GM12878 (cell line): ENCODE results near the gene ARCN1. TPM values are rescaled to one million over a fixed set of nuclear protein-coding genes. Genes with fewer than 3 reads are reported as not detected.

Experiments
- ATAC-seq: fragments of 200-7000 bp; cut with Tn5 transposase; 3 replicates; pipeline ENCODE4 v1.9.1; 2020; ENCODE audit warnings: mild to moderate bottlenecking, moderate library complexity
- BruUV-seq: library from RNA; stranded (reverse); fragments of 400-500 nt; replicated peaks from 2 replicates; lab custom pipeline; 2021; lab: Mats Ljungman, UMichigan
- CTCF ChIA-PET: fragments of 300-600 bp; sonication (Branson Sonifier 250); formaldehyde crosslinking; extraction: SDS; loops from one replicate; lab custom pipeline; 2021; ENCODE audit warnings: inconsistent platforms; lab: Yijun Ruan, JAX
- POLR2A ChIA-PET: fragments of 350-600 bp; formaldehyde crosslinking; extraction: SDS; loops from one replicate; lab custom pipeline; 2021; ENCODE audit warnings: inconsistent platforms; lab: Charles Lee
- RAD21 ChIA-PET: fragments of 300-600 bp; sonication (Branson Sonifier 250); formaldehyde crosslinking; loops from one replicate; lab custom pipeline; 2023; ENCODE audit warnings: antibody characterized with exemption; ENCODE audit not compliant: unreplicated experiment; lab: Charles Lee
- SMC1A ChIA-PET: fragments of 300-600 bp; sonication (Branson Sonifier 250); formaldehyde crosslinking; loops from one replicate; lab custom pipeline; 2023; ENCODE audit not compliant: unreplicated experiment, uncharacterized antibody; lab: Charles Lee
- DNase-seq: peaks from one replicate; pipeline ENCODE4 v3.0.0-alpha.2; 2011; ENCODE audit warnings: low read depth, low spot score
- FAIRE-seq: peaks from 3 replicates; lab custom pipeline; 2011; peaks lifted over from hg19 to GRCh38; lab: Jason Lieb, UNC
- H2AFZ ChIP-seq: 2 replicates; pipeline ENCODE4 v1.6.0; 2011; ENCODE audit warnings: low read depth, low read length, control low read depth; ENCODE audit not compliant: control insufficient read depth
- H3K27ac ChIP-seq: 2 replicates; pipeline ENCODE4 v1.5.1; 2011; ENCODE audit warnings: control low read depth; ENCODE audit not compliant: control insufficient read depth, insufficient read depth
- H3K27me3 ChIP-seq, 2 experiments: replicated peaks in 1 of 2; 2 replicates each; pipeline versions ENCODE4 v1.6.0 to v1.6.1; 2011; ENCODE audit warnings: low read length in 1 of 2; ENCODE audit not compliant: control insufficient read depth in 2 of 2, insufficient read depth in 2 of 2
- H3K36me3 ChIP-seq, 2 experiments: 2 replicates each; pipeline ENCODE4 v1.5.1; 2011; ENCODE audit warnings: low read length in 1 of 2; ENCODE audit not compliant: control insufficient read depth in 2 of 2, insufficient read depth in 2 of 2
- H3K4me1 ChIP-seq: 2 replicates; pipeline ENCODE4 v1.6.1; 2011; ENCODE audit warnings: mild to moderate bottlenecking, low read length, moderate library complexity, mixed read lengths; ENCODE audit not compliant: control insufficient read depth, insufficient read depth
- H3K4me2 ChIP-seq: 2 replicates; pipeline ENCODE4 v1.6.0; 2011; ENCODE audit warnings: control low read depth; ENCODE audit not compliant: control insufficient read depth, insufficient read depth
- H3K4me3 ChIP-seq: fragments of 200-600 bp; sonication (generic); 2 replicates; pipeline ENCODE4 v1.5.1; 2016
- H3K79me2 ChIP-seq: 2 replicates; pipeline ENCODE4 v1.6.0; 2011; ENCODE audit warnings: low read length; ENCODE audit not compliant: control insufficient read depth, insufficient read depth
- H3K9ac ChIP-seq: 2 replicates; pipeline ENCODE4 v1.8.0; 2011; ENCODE audit warnings: low read length, control low read depth, mixed read lengths; ENCODE audit not compliant: control insufficient read depth, insufficient read depth
- H3K9me3 ChIP-seq: replicated peaks from 3 replicates; pipeline ENCODE4 v1.5.1; 2011; ENCODE audit warnings: mild to moderate bottlenecking, low read length; ENCODE audit not compliant: control insufficient read depth, insufficient read depth
- H4K20me1 ChIP-seq: 2 replicates; pipeline ENCODE4 v1.6.0; 2011; ENCODE audit not compliant: control insufficient read depth, insufficient read depth
- BACH1 ChIP-seq: fragments of 450-650 bp; IDR thresholded peaks from 2 replicates; pipeline ENCODE4 v1.6.1; 2017; ENCODE audit warnings: mild to moderate bottlenecking, borderline replicate concordance
- CBX3 ChIP-seq: fragments of 200-600 bp; sonication (generic); IDR thresholded peaks from 2 replicates; pipeline ENCODE4 v1.6.1; 2016; ENCODE audit warnings: low read depth, borderline replicate concordance
- EGR1 ChIP-seq, 2 experiments: IDR thresholded peaks; 1 replicate in 1 of 2; 2 replicates in 1 of 2; pipeline ENCODE4 v1.6.1; 2011 to 2012; ENCODE audit warnings: low read depth in 2 of 2, low read length in 2 of 2, borderline replicate concordance in 1 of 2, mild to moderate bottlenecking in 1 of 2, moderate library complexity in 1 of 2
- EP300 ChIP-seq, 2 experiments: fragments of 150-350 bp in 1 of 2; IDR thresholded peaks; 2 replicates each; pipeline ENCODE4 v1.6.1; 2011 to 2012; ENCODE audit warnings: low read depth in 2 of 2, low read length in 2 of 2, borderline replicate concordance in 1 of 2, improper control_type of control experiment in 1 of 2, inconsistent platforms in 1 of 2; ENCODE audit not compliant: control insufficient read depth in 1 of 2
- HCFC1 ChIP-seq: fragments of 150-350 bp; IDR thresholded peaks from 2 replicates; pipeline ENCODE4 v1.6.1; 2014; ENCODE audit warnings: low read length
- HDGF ChIP-seq: fragments of 450-650 bp; IDR thresholded peaks from 2 replicates; pipeline ENCODE4 v1.6.1; 2016; ENCODE audit warnings: antibody characterized with exemption
- JUND ChIP-seq: IDR thresholded peaks from 2 replicates; pipeline ENCODE4 v1.6.1; 2012; ENCODE audit warnings: low read depth, mild to moderate bottlenecking, low read length, improper control_type of control experiment, moderate library complexity
- LARP7 ChIP-seq: fragments of 450-650 bp; IDR thresholded peaks from 2 replicates; pipeline ENCODE4 v1.6.1; 2017; ENCODE audit warnings: mild to moderate bottlenecking
- MYC ChIP-seq: IDR thresholded peaks from 2 replicates; pipeline ENCODE4 v1.6.1; 2011; ENCODE audit warnings: mild to moderate bottlenecking, low read length, moderate library complexity, inconsistent platforms; ENCODE audit not compliant: insufficient read depth, insufficient replicate concordance, insufficient read length, severe bottlenecking
- NBN ChIP-seq: fragments of 450-650 bp; IDR thresholded peaks from 2 replicates; pipeline ENCODE4 v1.6.1; 2016
- NRF1 ChIP-seq: conservative IDR thresholded peaks from 2 replicates; pipeline ENCODE4 v1.6.1; 2011; ENCODE audit warnings: mild to moderate bottlenecking, low read depth, low read length, improper control_type of control experiment
- PML ChIP-seq: IDR thresholded peaks from 2 replicates; pipeline ENCODE4 v1.6.1; 2012; ENCODE audit warnings: low read length, inconsistent platforms
- POLR2A ChIP-seq: IDR thresholded peaks from 2 replicates; pipeline ENCODE4 v1.6.1; 2011; ENCODE audit warnings: low read depth, mild to moderate bottlenecking, low read length
- POU2F2 ChIP-seq: IDR thresholded peaks from 3 replicates; pipeline ENCODE4 v1.6.1; 2011; ENCODE audit warnings: low read depth, mild to moderate bottlenecking, low read length, borderline replicate concordance
- RCOR1 ChIP-seq: conservative IDR thresholded peaks from 2 replicates; pipeline ENCODE4 v1.6.1; 2012; ENCODE audit warnings: low read depth, low read length, improper control_type of control experiment
- RUNX3 ChIP-seq: IDR thresholded peaks from 2 replicates; pipeline ENCODE4 v1.6.1; 2012; ENCODE audit warnings: low read length, inconsistent platforms
- SIX5 ChIP-seq: IDR thresholded peaks from 2 replicates; pipeline ENCODE4 v1.6.1; 2011; ENCODE audit warnings: mild to moderate bottlenecking, low read depth, low read length, moderate library complexity; ENCODE audit not compliant: severe bottlenecking
- SUZ12 ChIP-seq: fragments of 200-600 bp; sonication (generic); IDR thresholded peaks from one replicate; pipeline ENCODE4 v1.6.1; 2018; ENCODE audit warnings: antibody characterized with exemption, mild to moderate bottlenecking; ENCODE audit not compliant: unreplicated experiment
- WRNIP1 ChIP-seq: IDR thresholded peaks from 2 replicates; pipeline ENCODE4 v1.6.1; 2011; ENCODE audit warnings: low read depth, low read length, improper control_type of control experiment, borderline replicate concordance
- YY1 ChIP-seq: IDR thresholded peaks from 2 replicates; pipeline ENCODE4 v1.6.1; 2011; ENCODE audit warnings: low read depth, mild to moderate bottlenecking, low read length
- ZBED1 ChIP-seq: IDR thresholded peaks from 2 replicates; pipeline ENCODE4 v1.6.1; 2016; ENCODE audit warnings: borderline replicate concordance
- ZNF207 ChIP-seq: fragments of 450-650 bp; IDR thresholded peaks from 2 replicates; pipeline ENCODE4 v1.6.1; 2014; ENCODE audit warnings: antibody characterized with exemption, mild to moderate bottlenecking, borderline replicate concordance
- ZNF24 ChIP-seq: fragments of 450-650 bp; IDR thresholded peaks from 2 replicates; pipeline ENCODE4 v1.6.1; 2017; ENCODE audit warnings: antibody characterized with exemption, mild to moderate bottlenecking
- WGBS: methylation state at CpG from one replicate; pipeline ENCODE4 v1.1.6; 2016; ENCODE audit warnings: low lambda C conversion rate; ENCODE audit not compliant: insufficient replicate concordance, insufficient coverage; ENCODE audit errors: missing lambda C conversion rate; 5-methylcytosine and 5-hydroxymethylcytosine counted together
- in situ Hi-C: fragments of 300-500 bp; cut with MboI; formaldehyde crosslinking; loops from 9 replicates; pipeline ENCODE4 v1.14.3; 2018; ENCODE audit warnings: mixed read lengths
- intact Hi-C: fragments of 100-400 bp; cut with micrococcal nuclease; formaldehyde crosslinking; loops from one replicate; pipeline ENCODE4 v1.14.2; 2022; ENCODE audit not compliant: unreplicated experiment
- polyA plus RNA-seq, 11 experiments: library from polyadenylated mRNA; depleted of rRNA in 4 of 11; unstranded in 6 of 11; stranded (reverse) in 5 of 11; fragments of >200 nt; fragmentation: Nextera tagmentation in 4 of 11; fragmentation: Illumina TruSeq in 1 of 11; extraction: Ambion mirVana in 4 of 11; extraction: Trizol in 1 of 11; gene quantifications; 1 replicate in 1 of 11; 2 replicates in 10 of 11; pipeline versions ENCODE4 v1.2.1 to v1.2.3, GENCODE V29; 2011 to 2016; ENCODE audit warnings: inconsistent platforms in 2 of 11, missing spikeins in 2 of 11, low read depth in 1 of 11
- total RNA-seq, 4 experiments: library from RNA; depleted of rRNA in 3 of 4; stranded (reverse); fragments of >200 nt in 3 of 4; fragmentation: Illumina TruSeq in 1 of 4; extraction: Trizol in 1 of 4; gene quantifications; 2 replicates each; pipeline versions ENCODE4 v1.2.1 to v1.2.3, GENCODE V29; 2013 to 2021
- TF ChIP-seq, protein P1 (sequence below): fragments of 150-350 bp; IDR thresholded peaks from 2 replicates; pipeline ENCODE4 v1.6.1; 2016; ENCODE audit warnings: low read depth, low read length

The ARCN1 gene
- total and polyA plus RNA-seq, 10 of the 15 experiments (the other 5 are each of a cell fraction or from before 2014, with no cell fraction given), result 33.3 to 172 (median 106) TPM

DNA sequence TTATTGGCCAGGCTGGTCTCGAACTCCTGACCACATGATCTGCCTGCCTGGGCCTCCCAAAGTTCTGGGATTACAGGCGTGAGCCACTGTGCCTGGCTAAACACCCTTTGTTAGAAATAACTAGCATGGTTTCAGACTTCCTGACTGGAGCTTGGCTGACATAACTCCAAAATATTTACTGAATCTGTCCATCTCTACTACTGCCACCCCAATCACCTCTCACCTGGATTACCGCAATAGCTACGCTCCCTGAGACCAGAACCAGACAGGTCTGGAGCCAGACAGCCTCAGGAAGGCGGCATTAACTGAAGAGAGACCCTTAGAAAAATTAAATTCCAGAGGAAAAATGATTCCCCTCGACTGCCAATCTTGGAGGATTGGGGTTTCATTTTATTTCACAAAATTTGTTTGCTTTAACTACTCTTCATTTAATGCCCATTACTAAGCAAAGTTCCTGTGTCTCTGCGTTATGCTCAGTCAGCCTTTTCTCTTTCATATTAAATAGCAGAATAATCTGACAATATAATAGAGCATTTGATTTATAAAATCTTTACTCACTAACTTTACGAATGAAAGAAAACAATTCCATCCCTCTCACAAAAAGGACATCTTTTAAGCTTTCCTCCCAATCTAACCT, 28.1 kb upstream of the ARCN1 start (continued):
- TF ChIP-seq BACH1 (no peak), EGR1 (IDR thresholded peaks at IDR 0.05; ENCODE audit: borderline replicate concordance in 1 of 2, low read depth in 2 of 2, low read length in 2 of 2) (no peak), MYC (no peak), EP300 (IDR thresholded peaks at IDR 0.05; ENCODE audit: borderline replicate concordance in 1 of 2, control insufficient read depth in 1 of 2, low read depth in 2 of 2, low read length in 2 of 2) (no peak), HCFC1 (no peak), RCOR1 (no peak)

DNA sequence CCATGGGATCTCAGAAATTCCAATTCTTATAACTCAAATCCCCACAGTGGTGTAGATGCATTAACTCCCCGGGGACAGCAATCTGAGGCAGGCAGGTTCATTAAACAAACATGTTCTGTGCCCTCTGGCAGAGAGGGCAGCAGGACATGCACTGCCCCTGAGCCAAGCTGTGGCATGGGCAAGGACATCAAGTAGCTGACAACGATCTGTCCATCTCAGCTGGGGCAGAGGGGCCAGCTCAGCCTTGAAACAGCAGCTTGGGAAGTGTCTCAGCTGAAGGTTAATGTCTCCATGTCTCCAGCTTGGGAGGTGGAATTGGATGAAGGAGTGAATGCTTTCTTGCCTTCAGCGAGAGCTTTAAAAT, 27.6 kb upstream of the ARCN1 start:
- H4K20me1 ChIP-seq, result no peaks in the 10 kb centered on the region
- H3K4me1 ChIP-seq, result no peaks in the 10 kb centered on the region
- no peaks in the 10 kb centered on the region; a peak in 1 of 4 replicates for H3K36me3 ChIP-seq
- DNase-seq (no peak), ATAC-seq (no peak), FAIRE-seq (no peak)
- 92% methylated on average over 3 of the region's 3 CpGs for WGBS
- no peak overlapping the region for H3K4me2 ChIP-seq
- H2AFZ ChIP-seq, result no peak overlapping the region
- intact Hi-C loops, result no loop called here
- ChIA-PET SMC1A (no interaction called here), RAD21 (interaction anchor here (0.5 kb wide), 1 partner anchor 28 kb away, joined by 3 read pairs; the partner anchor contains the start of gene ARCN1), POLR2A (interaction anchor here (0.6 to 1.1 kb wide), 3 partner anchors 15 to 328 kb away, joined by 3 read pairs; no protein-coding TSS in a partner anchor), CTCF (interaction anchor here (0.7 kb wide), 1 partner anchor 8 kb away, joined by 3 read pairs; no protein-coding TSS in a partner anchor)
- BruUV-seq, result no TSS peak
- H3K27me3 ChIP-seq, result no peaks in the 10 kb centered on the region
- H3K27ac ChIP-seq, result no peak overlapping the region
- no peak overlapping the region for H3K9ac ChIP-seq
- no peaks in the 10 kb centered on the region for H3K79me2 ChIP-seq
- H3K4me3 ChIP-seq, result no peak overlapping the region
- H3K9me3 ChIP-seq, result no peaks in the 10 kb centered on the region
- in situ Hi-C loops, result no loop called here
- TF ChIP-seq, protein P1, sequence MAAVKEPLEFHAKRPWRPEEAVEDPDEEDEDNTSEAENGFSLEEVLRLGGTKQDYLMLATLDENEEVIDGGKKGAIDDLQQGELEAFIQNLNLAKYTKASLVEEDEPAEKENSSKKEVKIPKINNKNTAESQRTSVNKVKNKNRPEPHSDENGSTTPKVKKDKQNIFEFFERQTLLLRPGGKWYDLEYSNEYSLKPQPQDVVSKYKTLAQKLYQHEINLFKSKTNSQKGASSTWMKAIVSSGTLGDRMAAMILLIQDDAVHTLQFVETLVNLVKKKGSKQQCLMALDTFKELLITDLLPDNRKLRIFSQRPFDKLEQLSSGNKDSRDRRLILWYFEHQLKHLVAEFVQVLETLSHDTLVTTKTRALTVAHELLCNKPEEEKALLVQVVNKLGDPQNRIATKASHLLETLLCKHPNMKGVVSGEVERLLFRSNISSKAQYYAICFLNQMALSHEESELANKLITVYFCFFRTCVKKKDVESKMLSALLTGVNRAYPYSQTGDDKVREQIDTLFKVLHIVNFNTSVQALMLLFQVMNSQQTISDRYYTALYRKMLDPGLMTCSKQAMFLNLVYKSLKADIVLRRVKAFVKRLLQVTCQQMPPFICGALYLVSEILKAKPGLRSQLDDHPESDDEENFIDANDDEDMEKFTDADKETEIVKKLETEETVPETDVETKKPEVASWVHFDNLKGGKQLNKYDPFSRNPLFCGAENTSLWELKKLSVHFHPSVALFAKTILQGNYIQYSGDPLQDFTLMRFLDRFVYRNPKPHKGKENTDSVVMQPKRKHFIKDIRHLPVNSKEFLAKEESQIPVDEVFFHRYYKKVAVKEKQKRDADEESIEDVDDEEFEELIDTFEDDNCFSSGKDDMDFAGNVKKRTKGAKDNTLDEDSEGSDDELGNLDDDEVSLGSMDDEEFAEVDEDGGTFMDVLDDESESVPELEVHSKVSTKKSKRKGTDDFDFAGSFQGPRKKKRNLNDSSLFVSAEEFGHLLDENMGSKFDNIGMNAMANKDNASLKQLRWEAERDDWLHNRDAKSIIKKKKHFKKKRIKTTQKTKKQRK, result no peak
- TF ChIP-seq NRF1 (no peak), RUNX3 (no peak), ZBED1 (no peak), PML (no peak), NBN (no peak), SIX5 (no peak), CBX3 (no peak), WRNIP1 (no peak), SUZ12 (no peak), HDGF (no peak), POLR2A (no peak), LARP7 (no peak), POU2F2 (no peak), JUND (no peak), YY1 (no peak), ZNF207 (no peak), ZNF24 (no peak)
